Transverse colon (tissue), 4 donors: ENCODE measurements around the gene TNS1. TPM values are rescaled to one million over a fixed set of nuclear protein-coding genes. Genes with fewer than 3 reads are reported as not detected.

Experiments
- DNase-seq: peaks from one replicate; pipeline ENCODE4 v3.0.0-alpha.2; 2019
- H3K27ac ChIP-seq, 4 donors: fragments of 200-600 bp; sonication (generic); 2 replicates each; pipeline ENCODE4 v1.5.1; 2016 to 2018; ENCODE audit warnings: inconsistent platforms in 4 of 4
- H3K27me3 ChIP-seq: fragments of 200-600 bp; sonication (generic); 2 replicates; pipeline ENCODE4 v1.5.1; 2017; ENCODE audit warnings: inconsistent platforms
- H3K36me3 ChIP-seq, 4 donors: fragments of 200-600 bp; sonication (generic); 2 replicates each; pipeline ENCODE4 v1.5.1; 2017 to 2019; ENCODE audit warnings: inconsistent platforms in 4 of 4
- H3K4me1 ChIP-seq, 4 donors: fragments of 200-600 bp; sonication (generic); 2 replicates each; pipeline ENCODE4 v1.5.1; 2017 to 2020; ENCODE audit warnings: inconsistent platforms in 4 of 4
- H3K4me3 ChIP-seq, 4 donors: fragments of 200-600 bp; sonication (generic); 1 replicate in 1 of 4; 2 replicates in 3 of 4; pipeline versions ENCODE4 v1.5.1 to v1.6.1; 2017 to 2019; ENCODE audit warnings: inconsistent platforms in 4 of 4
- H3K9me3 ChIP-seq, 2 donors: fragments of 200-600 bp; sonication (generic); 2 replicates each; pipeline ENCODE4 v1.5.1; 2017 to 2019; ENCODE audit warnings: inconsistent platforms in 2 of 2
- CTCF ChIP-seq, 5 experiments: fragments of 200-600 bp in 3 of 5; fragments of 450-650 bp in 2 of 5; sonication (generic) in 3 of 5; IDR thresholded peaks; 1 replicate in 2 of 5; 2 replicates in 3 of 5; pipeline ENCODE4 v1.5.1; 2016 to 2017; ENCODE audit warnings: antibody characterized with exemption in 5 of 5, inconsistent platforms in 3 of 5, mild to moderate bottlenecking in 2 of 5, moderate library complexity in 1 of 5
- EP300 ChIP-seq: sonication (generic); formaldehyde crosslinking; IDR thresholded peaks from one replicate; pipeline ENCODE4 v1.6.1; 2017; ENCODE audit warnings: antibody characterized with exemption, low read depth
- POLR2A ChIP-seq: fragments of 450-650 bp; IDR thresholded peaks from one replicate; pipeline ENCODE4 v1.6.1; 2016; ENCODE audit warnings: antibody characterized with exemption, mild to moderate bottlenecking, moderate library complexity
- POLR2AphosphoS5 ChIP-seq, 3 donors: sonication (generic); formaldehyde crosslinking; IDR thresholded peaks; one replicate each; pipeline ENCODE4 v1.6.1; 2016; ENCODE audit warnings: antibody characterized with exemption in 3 of 3
- WGBS, 2 donors: methylation state at CpG; one replicate each; pipeline ENCODE4 v1.1.5; 2018; ENCODE audit warnings: low coverage in 1 of 2; 5-methylcytosine and 5-hydroxymethylcytosine counted together
- in situ Hi-C, 4 donors: fragments of 200-750 bp; cut with MboI; loops; one replicate each; pipeline versions ENCODE4 v1.15.0 to v1.15.1; 2017; ENCODE audit warnings: low sequenced_read_pairs in 3 of 4, low pct_ligation_motif_present in 1 of 4, low pct_unique_long_range_greater_than_20kb in 1 of 4
- intact Hi-C: fragments of 100-400 bp; cut with DNase I; formaldehyde crosslinking; loops from one replicate; pipeline ENCODE4 v1.15.1; 2023; ENCODE audit warnings: low total_unique reads
- total RNA-seq, 4 donors: library from RNA; depleted of rRNA; stranded (reverse); fragments of >200 nt; gene quantifications; one replicate each; pipeline ENCODE4 v1.1.0, GENCODE V29; 2016

The TNS1 gene
- total RNA-seq, 4 donors from 2014 or later: 101 to 487 (median 231) TPM

GRCh38 chr2:217895070-217895635 lies 107.6 kb downstream of the TNS1 start:
- in situ Hi-C loops: no loop called here

GRCh38 chr2:217893440-217893839 lies 109.4 kb downstream of the TNS1 start:
- no peaks in the 10 kb centered on the region for H3K27me3 ChIP-seq
- peaks cover 0 to 7% (median 3%) of the 10 kb centered on the region in 4 donors for H3K4me1 ChIP-seq
- no peak for DNase-seq
- H3K9me3 ChIP-seq: no peaks in the 10 kb centered on the region
- peaks cover 0 to 12% (median 0%) of the 10 kb centered on the region in 4 donors for H3K36me3 ChIP-seq
- in situ Hi-C loops: no loop called here
- no peak overlapping the region for H3K4me3 ChIP-seq
- intact Hi-C loops: no loop called here
- TF ChIP-seq EP300: no peak
- no peak for TF ChIP-seq CTCF (IDR thresholded peaks at IDR 0.05)
- no peak for TF ChIP-seq POLR2A
- no peak for TF ChIP-seq POLR2AphosphoS5 (IDR thresholded peaks at IDR 0.05)
- peak overlapping the region in 2 of 4 donors; percentile 17 to 95 for H3K27ac ChIP-seq
- WGBS, 2 donors: 82% methylated on average over 8 of the region's 8 CpGs; no CpG with 5 or more reads in 1 of the 2 donors

More at GRCh38 chr2:217895070-217895635, 107.6 kb downstream of the TNS1 start:
- TF ChIP-seq POLR2A: no peak
- TF ChIP-seq POLR2AphosphoS5 (IDR thresholded peaks at IDR 0.05): no peak
- TF ChIP-seq EP300: no peak
- no peak for TF ChIP-seq CTCF (IDR thresholded peaks at IDR 0.05)
- no peaks in the 10 kb centered on the region for H3K9me3 ChIP-seq
- peak overlapping the region; percentile 9 to 95 (median 62) for H3K27ac ChIP-seq
- WGBS, 2 donors: 85 to 91% methylated on average over 4 to 19 of the region's 19 CpGs
- no peak for DNase-seq
- no peak overlapping the region for H3K4me3 ChIP-seq
- peaks cover 0 to 8% (median 0%) of the 10 kb centered on the region in 4 donors for H3K36me3 ChIP-seq
- H3K4me1 ChIP-seq: peaks cover 8 to 21% (median 15%) of the 10 kb centered on the region in 4 donors
- intact Hi-C loops: no loop called here
- H3K27me3 ChIP-seq: no peaks in the 10 kb centered on the region

DNA sequence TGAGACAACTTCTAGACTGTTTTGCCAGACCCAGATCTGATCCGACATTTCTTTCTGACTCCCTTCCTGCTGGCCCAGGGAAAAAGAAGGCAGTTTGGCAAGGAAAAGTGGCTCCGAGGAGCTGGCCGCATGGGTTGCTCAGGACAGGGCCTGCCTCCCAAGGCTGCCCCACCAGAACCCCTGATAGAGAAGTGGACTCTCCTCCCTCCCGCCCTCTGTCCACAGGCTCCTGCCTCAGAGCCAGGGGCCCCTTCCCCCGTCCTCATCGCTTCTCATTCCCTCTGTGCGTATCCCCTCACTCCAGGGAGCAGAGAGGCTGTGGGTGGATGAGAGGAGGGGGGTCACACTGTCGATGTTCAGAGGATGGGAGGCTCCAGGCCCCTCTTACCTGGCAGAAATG lies 110.2 kb downstream of the TNS1 start:
- no peak overlapping the region for H3K4me3 ChIP-seq
- no peaks in the 10 kb centered on the region for H3K27me3 ChIP-seq
- in situ Hi-C loops: no loop called here
- intact Hi-C loops: no loop called here
- peak overlapping the region in 3 of 4 donors; percentile 13 to 95 (median 29) for H3K27ac ChIP-seq
- no peak for TF ChIP-seq POLR2AphosphoS5 (IDR thresholded peaks at IDR 0.05)
- no peak for TF ChIP-seq CTCF (IDR thresholded peaks at IDR 0.05)
- TF ChIP-seq EP300: no peak
- no peak for TF ChIP-seq POLR2A
- no peaks in the 10 kb centered on the region for H3K4me1 ChIP-seq
- DNase-seq: no peak
- WGBS, 2 donors: 70% methylated on average over 8 of the region's 8 CpGs; no CpG with 5 or more reads in 1 of the 2 donors
- peaks cover 0 to 15% (median 0%) of the 10 kb centered on the region in 4 donors for H3K36me3 ChIP-seq
- no peaks in the 10 kb centered on the region for H3K9me3 ChIP-seq

- TF ChIP-seq POLR2A: no peak
- no peak for TF ChIP-seq POLR2AphosphoS5 (IDR thresholded peaks at IDR 0.05)
- TF ChIP-seq CTCF (IDR thresholded peaks at IDR 0.05): no peak
- TF ChIP-seq EP300: no peak
- no peak for DNase-seq
- 57% methylated on average over 4 of the region's 4 CpGs; no CpG with 5 or more reads in 1 of the 2 donors for WGBS, 2 donors
- intact Hi-C loops (no loop called here), in situ Hi-C loops (no loop called here)
- Histone ChIP-seq H3K4me1 (no peaks in the 10 kb centered on the region), H3K9me3 (no peaks in the 10 kb centered on the region), H3K27ac (peak overlapping the region in 3 of 4 donors; percentile 14 to 95 (median 21)), H3K36me3 (peaks cover 0 to 17% (median under 1%) of the 10 kb centered on the region in 4 donors), H3K27me3 (no peaks in the 10 kb centered on the region), H3K4me3 (no peak overlapping the region)
Measured at GRCh38 chr2:217890445-217890844, 112.3 kb downstream of the TNS1 start.
